A204.1 (cell line): ENCODE data around the gene SNHG17.
"Not testable (repeated sequence)": the region's sequence is repeated elsewhere in the genome, so short reads cannot be mapped to it uniquely, and the experiment has no call there.

ENCODE experiments used
- FAIRE-seq: peaks from 2 replicates; lab custom pipeline; 2012; peaks lifted over from hg19 to GRCh38; lab: Jason Lieb, UNC

Gene SNHG17

DNA sequence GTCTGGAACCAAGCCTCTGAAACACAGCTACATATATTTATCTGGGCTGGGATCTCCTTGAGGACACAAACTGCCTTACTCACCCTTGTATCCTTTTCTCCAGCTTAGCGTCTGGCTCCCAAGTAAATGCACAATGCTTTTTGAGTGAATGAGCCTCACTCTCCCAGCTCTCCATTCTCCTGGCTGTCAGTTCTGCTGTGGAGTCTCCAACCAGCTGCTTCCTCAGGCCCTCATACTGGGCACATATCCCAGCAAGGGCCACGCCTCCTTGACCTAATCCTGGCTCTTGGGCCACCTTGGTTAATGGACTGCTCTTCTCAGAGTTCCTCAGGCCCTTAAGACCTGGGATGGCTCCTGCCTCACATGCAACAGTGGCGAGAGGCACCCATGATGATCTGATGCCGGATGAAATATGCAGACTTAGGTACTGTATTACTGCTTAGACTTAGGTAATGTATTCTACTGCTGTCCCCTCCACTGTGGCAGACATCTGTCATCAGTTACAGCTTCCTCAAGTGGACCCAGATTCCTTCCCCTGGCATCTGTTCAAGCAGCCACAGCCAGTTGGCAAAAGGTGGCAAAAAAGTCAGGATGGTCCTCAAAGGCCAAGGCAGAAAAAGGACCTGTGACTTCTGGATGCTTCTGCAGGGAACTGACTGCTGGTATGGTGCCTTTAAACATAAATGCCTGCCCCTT lies 16.5 kb downstream of the SNHG17 start:
- FAIRE-seq: no peak

DNA sequence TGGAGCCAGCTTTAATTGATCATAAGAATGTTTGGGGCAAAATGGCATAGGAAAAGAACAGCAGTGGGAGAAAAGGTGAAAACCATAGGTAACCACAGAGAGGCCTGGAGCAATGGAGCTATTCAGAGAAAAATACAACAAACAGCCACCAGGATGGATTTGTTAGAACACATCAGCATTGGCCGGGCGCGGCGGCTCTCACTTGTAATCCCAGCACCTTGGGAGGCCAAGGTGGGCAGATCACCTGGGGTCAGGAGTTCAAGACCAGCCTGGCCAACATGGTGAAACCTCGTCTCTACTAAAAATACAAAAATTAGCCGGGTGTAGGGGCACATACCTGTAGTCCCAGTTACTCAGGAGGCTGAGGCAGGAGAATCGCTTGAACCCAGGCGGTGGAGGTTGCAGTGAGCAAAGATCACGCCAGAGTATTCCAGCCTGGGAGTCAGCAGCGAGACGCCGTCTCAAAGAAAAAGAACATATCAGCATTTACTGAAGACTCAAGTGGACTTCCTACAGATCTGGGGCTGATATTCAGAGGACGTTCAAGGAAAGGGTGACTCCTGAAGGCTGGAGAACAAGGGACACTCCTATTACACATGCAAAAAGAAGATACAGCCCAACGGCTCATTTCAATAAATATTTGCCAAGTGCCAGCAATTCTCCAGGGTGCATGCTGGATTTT lies 20.2 kb downstream of the SNHG17 start:
- no peak for FAIRE-seq

DNA sequence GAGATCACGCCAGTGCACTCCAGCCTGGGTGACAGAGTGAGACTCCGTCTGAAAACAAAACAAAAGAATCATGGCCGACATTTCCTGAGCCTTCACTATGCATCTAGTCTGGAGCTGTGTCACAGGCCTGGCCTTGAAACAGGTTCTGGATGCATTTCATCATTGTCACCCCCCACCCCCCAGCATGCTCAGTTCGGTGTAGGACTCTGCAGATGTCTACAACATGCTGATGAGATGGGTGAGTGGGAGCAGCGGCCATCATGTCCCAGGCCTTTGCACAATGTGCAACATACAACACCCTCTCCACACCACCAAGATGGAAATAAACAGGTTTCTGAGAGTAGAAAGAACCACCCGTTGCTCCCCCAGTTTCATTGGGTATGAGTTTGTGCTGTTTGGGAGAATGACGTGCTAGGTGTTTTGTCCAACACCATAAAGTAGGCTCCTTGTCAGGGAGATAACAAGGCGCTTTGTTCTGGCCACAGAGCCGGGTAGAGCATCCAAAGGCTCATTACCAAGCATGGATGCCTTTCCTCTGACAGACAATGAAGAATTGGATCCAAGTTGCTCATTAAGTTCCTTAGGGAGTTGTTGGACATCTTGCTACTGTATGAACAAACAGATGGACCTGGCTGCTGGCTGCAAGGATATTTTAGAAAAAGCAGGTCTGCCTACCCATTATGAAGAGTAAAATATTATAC lies 22.1 kb downstream of the SNHG17 start:
- FAIRE-seq: no peak

- FAIRE-seq: not testable (repeated sequence)
These were observed 27.3 kb downstream of the SNHG17 start for GRCh38 chr20:38407822-38408221.

- no peak for FAIRE-seq
These were observed 27.8 kb downstream of the SNHG17 start for GRCh38 chr20:38407321-38407720.

DNA sequence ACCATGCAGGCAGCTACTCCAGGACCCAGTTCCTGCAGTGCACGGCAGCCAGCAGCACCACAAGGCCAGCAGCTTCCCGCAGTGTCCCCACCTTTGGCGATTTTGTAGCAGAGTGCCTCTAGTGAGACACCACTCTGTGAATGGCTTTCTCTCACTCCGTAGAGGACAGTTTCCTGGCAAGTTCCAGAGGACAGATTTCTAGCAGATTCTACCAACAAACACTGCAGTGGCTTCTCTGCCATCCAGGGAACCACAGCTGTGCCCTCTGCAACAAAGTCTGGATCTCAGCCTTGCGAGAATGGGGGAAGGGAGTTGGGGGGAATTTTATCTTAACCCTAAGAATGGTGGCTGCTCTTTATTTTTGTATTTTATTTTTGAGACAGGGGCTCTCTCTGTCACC lies 28.7 kb downstream of the SNHG17 start:
- no peak for FAIRE-seq

DNA sequence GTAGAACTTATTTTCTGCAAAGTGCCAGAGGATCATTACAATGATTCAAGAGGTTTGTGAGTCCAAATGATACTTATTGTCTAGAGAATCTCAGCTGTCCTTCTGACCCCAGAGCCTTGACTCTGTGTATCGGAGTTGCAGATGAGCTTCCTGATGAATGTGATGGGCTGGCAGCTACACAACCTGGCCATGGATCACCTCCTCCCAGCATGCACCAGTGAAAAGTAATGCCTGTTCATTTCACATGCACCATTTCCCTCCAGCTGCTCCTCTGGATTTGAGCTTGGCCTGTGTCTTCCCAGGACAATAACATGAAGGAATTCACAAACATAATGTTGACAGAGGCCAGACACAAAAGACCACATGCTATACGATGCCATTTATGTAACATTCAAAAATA lies 30.0 kb downstream of the SNHG17 start:
- FAIRE-seq: no peak

DNA sequence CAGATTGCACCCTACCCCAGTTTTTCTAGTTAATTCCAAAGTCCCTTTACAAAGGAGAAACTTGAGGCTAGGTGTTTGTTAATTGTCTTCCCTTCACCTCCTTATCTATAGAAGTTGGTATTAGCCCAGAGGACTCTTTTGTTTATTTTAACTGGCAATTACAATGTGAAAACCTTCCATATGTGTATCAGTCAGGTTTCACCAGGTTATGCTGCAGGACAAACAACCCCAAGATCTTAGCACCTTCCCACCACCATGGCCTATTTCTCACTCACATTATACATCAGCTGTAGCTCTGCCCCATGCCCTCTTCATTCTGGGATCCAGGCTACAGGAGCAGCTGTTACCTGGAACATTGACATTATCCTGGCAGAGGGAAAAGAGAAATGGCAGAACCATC lies 31.1 kb downstream of the SNHG17 start:
- no peak for FAIRE-seq

DNA sequence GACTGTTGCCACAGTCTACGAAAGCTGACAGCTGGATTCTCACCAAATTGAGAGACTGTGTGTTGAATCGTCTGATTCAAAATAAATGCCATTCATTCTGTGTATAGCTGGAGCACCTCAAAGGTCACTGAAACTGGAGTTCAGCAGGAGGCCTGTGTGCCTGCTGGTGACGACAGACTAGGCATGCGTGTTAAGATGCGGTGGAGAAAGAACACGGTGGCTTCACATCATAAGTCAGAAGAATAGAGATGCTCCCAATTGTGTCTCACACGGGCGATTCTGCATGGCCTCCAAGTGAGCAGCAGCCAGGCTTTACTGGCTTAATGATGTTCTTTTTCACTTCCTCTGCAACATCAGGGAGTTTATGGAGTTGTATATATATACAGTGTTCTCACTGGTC lies 32.3 kb downstream of the SNHG17 start:
- FAIRE-seq: no peak

DNA sequence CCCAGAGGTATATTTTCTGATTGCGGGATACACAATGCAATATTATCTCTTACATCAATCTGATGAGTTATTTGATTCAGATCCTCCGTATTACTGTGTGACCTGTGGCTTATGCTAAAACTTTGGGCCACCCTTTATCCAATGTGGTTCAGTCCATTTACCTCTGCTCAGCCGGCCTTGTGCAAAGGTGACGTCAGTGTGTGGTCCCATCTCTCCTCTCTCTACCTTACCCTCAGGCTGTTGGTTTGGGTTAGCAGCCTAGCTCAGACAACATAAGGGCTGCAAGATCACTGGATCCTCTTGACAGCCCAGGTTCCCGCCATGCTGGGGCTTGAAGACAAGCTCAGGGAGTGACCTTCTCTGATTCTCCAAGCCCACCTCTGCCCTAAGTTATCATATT lies 33.0 kb downstream of the SNHG17 start:
- no peak for FAIRE-seq

DNA sequence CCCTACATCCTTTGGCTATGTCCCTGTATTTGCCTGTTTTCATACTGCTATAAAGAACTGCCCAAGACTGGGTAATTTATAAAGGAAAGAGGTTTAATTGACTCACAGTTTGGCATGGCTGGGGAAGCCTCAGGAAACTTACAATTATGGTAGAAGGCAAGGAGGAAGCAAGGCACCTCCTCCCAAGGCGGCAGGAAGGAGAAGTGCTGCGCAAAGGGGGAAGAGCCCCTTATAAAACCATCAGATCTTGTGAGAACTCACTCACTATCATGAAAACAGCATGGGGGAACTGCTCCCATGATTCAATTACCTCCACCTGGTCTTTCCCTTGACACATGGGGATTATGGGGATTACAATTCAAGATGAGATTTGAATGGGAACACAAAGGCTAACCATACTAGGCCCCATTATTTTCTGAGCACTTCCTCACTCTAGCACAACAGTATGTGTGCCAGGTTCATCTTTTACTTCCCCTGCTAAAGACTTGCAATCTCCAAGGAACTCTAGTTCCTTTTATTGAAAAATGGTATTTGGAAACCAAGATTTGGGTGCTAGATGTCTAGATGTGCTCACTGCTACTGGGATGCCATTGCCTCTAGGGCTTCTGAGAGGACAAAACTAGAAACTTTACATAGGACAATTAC lies 39.3 kb downstream of the SNHG17 start:
- FAIRE-seq: not testable (repeated sequence)

DNA sequence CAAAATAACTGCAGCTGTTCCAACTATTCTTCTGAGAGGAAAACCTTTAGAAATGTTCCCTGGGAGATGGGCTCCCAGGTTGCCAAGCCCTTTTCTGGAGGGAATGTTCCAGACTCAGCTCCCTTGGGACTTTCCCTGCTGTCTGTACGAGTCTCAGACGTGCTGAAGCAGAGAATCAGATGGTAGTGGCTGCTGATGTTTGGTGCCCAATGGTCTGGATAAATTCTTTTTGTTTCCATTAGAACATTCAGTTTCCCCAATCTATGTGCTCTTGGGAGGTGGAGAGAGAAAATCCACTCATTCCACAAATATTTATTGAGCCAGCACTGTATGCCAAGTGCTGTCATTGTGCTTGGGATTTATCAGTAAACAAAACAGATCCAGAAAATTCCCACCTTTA lies 40.0 kb downstream of the SNHG17 start:
- no peak for FAIRE-seq

- FAIRE-seq: no peak
These were observed 41.9 kb downstream of the SNHG17 start for GRCh38 chr20:38393259-38393658.

DNA sequence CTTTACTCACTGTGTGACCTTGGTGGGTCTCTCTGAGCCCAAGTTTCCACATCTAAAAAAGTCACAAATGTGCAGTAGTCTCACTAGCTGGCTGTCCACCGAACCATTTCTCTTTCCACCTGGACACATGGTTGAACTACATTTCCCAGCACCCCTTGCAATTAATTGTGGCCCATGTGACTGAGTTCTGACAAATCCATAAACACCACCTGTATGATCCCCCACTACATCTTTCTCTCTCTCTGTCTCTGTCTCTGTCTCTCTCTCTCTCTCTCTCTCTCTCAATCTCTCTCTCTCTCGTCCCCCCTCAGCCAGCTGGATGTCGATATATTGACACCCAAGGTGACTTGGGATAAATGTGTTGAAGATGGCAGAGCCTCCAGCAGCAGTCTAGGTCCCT lies 42.8 kb downstream of the SNHG17 start:
- no peak for FAIRE-seq

- no peak for FAIRE-seq
These were observed 47.2 kb downstream of the SNHG17 start for GRCh38 chr20:38387953-38388352.

DNA sequence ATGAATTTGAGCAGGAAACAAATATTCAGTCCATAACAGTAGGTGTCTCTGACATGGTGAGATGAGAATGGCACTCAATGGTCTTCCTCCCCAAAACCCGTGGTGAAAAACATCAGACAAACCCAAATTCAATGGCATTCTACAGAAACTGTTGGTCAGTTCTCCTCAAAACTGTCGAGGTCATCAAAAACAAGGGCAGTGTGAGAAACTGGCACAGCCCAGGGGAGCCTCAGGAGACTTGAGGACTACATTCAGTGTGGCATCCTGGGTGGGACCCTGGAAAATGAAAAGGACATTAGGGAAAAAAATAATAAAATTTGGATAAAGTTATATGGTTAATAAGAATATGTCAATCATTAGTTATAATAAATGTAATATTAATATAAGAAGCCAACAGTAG lies 48.3 kb downstream of the SNHG17 start:
- no peak for FAIRE-seq

DNA sequence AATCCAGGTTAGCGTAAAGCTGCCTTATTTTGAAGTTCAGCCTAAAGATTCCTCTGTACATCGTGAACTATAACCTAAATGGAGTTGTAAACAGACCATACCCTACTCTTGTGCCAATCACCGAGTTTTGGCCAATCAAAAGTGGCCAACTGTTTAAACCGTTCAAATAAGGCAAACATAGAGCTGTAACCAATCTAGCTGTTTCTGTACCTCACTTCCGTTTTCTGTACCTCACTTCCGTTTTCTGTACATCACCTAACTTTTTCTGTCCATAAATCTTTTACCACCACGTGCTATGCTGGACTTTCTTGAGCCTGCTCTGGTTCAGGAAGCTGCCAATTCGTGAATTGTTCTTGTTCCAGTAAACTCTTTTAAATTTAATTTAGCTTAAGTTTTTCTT lies 49.1 kb downstream of the SNHG17 start:
- no peak for FAIRE-seq

- no peak for FAIRE-seq
These were observed 52.0 kb downstream of the SNHG17 start for GRCh38 chr20:38383147-38383546.

GRCh38 chr20:38377838-38378237 lies 57.3 kb downstream of the SNHG17 start:
- not testable (repeated sequence) for FAIRE-seq

DNA sequence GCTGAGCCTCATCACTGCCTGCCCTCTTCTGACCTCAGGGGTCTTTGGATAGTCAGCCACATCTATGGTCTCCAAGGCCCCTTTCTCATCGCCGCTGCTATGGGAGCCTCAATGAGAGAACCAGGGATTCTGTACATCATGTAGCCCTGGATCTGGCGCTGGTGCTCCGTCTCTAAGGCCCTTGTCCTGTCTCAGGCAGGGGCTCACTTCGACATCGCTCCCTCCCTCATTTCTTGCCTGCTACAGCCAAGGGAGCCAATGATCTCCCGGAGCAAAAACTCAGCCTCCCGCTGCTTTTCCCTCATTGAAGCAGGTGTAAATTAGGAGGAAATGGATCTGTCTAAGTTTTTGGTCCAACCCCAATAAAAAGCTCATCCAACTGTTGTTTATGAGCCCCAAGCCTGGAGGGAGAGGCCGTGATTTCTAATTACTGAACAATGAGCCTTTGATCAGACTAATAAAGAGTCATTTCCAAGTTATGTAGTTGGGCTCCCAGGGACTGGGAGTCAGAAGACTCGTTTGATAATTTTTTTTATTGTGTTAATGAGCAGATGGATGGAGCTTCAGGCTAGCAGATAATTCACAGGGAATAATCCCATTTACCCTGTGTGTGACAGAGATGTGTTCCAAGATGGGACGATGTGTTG lies 58.0 kb downstream of the SNHG17 start:
- FAIRE-seq: no peak

GRCh38 chr20:38373898-38374297 lies 61.2 kb downstream of the SNHG17 start:
- no peak for FAIRE-seq

GRCh38 chr20:38373231-38373867 lies 61.8 kb downstream of the SNHG17 start:
- no peak for FAIRE-seq
